Measurements from ENCODE around the gene TLR4. TPM values are rescaled to one million over a fixed set of nuclear protein-coding genes. Genes with fewer than 3 reads are reported as not detected.

Gene TLR4
- total and polyA plus RNA-seq, 10 of the 15 experiments (the other 5 are each of a cell fraction or from before 2014, with no cell fraction given): 0.03 to 0.50 (median 0.16) TPM

GRCh38 chr9:117665601-117666385 is 38.4 kb upstream of the TLR4 start (continued):
- TF ChIP-seq RCOR1 (conservative IDR thresholded peaks at IDR 0.05; ENCODE audit: low read depth, low read length): no peak

GRCh38 chr9:117671468-117671867 is 32.7 kb upstream of the TLR4 start:
- TF ChIP-seq HDGF (IDR thresholded peaks at IDR 0.05) (no peak), GABPA (IDR thresholded peaks at IDR 0.05; ENCODE audit: low read depth) (no peak), MTA3 (IDR thresholded peaks at IDR 0.05; ENCODE audit: borderline replicate concordance, low read length) (no peak)
- TF ChIP-seq, protein P1, sequence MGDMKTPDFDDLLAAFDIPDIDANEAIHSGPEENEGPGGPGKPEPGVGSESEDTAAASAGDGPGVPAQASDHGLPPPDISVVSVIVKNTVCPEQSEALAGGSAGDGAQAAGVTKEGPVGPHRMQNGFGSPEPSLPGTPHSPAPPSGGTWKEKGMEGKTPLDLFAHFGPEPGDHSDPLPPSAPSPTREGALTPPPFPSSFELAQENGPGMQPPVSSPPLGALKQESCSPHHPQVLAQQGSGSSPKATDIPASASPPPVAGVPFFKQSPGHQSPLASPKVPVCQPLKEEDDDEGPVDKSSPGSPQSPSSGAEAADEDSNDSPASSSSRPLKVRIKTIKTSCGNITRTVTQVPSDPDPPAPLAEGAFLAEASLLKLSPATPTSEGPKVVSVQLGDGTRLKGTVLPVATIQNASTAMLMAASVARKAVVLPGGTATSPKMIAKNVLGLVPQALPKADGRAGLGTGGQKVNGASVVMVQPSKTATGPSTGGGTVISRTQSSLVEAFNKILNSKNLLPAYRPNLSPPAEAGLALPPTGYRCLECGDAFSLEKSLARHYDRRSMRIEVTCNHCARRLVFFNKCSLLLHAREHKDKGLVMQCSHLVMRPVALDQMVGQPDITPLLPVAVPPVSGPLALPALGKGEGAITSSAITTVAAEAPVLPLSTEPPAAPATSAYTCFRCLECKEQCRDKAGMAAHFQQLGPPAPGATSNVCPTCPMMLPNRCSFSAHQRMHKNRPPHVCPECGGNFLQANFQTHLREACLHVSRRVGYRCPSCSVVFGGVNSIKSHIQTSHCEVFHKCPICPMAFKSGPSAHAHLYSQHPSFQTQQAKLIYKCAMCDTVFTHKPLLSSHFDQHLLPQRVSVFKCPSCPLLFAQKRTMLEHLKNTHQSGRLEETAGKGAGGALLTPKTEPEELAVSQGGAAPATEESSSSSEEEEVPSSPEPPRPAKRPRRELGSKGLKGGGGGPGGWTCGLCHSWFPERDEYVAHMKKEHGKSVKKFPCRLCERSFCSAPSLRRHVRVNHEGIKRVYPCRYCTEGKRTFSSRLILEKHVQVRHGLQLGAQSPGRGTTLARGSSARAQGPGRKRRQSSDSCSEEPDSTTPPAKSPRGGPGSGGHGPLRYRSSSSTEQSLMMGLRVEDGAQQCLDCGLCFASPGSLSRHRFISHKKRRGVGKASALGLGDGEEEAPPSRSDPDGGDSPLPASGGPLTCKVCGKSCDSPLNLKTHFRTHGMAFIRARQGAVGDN (IDR thresholded peaks at IDR 0.05): no peak
- FAIRE-seq: no peak
- ATAC-seq: no peak
- Histone ChIP-seq H3K27me3 (replicated peaks in 1 of 2; ENCODE audit: control insufficient read depth in 2 of 2, insufficient read depth in 2 of 2, low read length in 1 of 2) (no peaks in the 10 kb centered on the region), H3K79me2 (ENCODE audit: control insufficient read depth, insufficient read depth, low read length) (no peaks in the 10 kb centered on the region), H3K9ac (ENCODE audit: control insufficient read depth, insufficient read depth, low read length) (no peak overlapping the region), H4K20me1 (ENCODE audit: control insufficient read depth, insufficient read depth) (no peaks in the 10 kb centered on the region), H2AFZ (ENCODE audit: control insufficient read depth, low read depth, low read length) (no peak overlapping the region), H3K4me3 (no peak overlapping the region), H3K4me2 (ENCODE audit: control insufficient read depth, insufficient read depth) (no peak overlapping the region), H3K9me3 (replicated peaks; ENCODE audit: control insufficient read depth, insufficient read depth, low read length) (no peaks in the 10 kb centered on the region), H3K4me1 (ENCODE audit: control insufficient read depth, insufficient read depth, low read length) (no peaks in the 10 kb centered on the region), H3K27ac (ENCODE audit: control insufficient read depth, insufficient read depth) (no peak overlapping the region), H3K36me3 (ENCODE audit: control insufficient read depth in 2 of 2, insufficient read depth in 2 of 2, low read length in 1 of 2) (no peaks in the 10 kb centered on the region)
- ChIA-PET RAD21 (ENCODE audit: unreplicated experiment) (no interaction called here), POLR2A (no interaction called here), SMC1A (ENCODE audit: uncharacterized antibody, unreplicated experiment) (no interaction called here), CTCF (no interaction called here)
- 92% methylated on average over 1 of the region's 1 CpG for WGBS (ENCODE audit: insufficient coverage, insufficient replicate concordance, low lambda C conversion rate, missing lambda C conversion rate)
- intact Hi-C loops (cut with micrococcal nuclease; ENCODE audit: unreplicated experiment): no loop called here
- in situ Hi-C loops (cut with MboI): no loop called here
- no peak for DNase-seq (ENCODE audit: low read depth, low spot score)
- no TSS peak for BruUV-seq (replicated peaks)

Data from GM12878 (cell line).